NCI-H748 (cell line): Measurements from ENCODE around the gene ZFAND2A.
"Not testable (repeated sequence)": the region's sequence is repeated elsewhere in the genome, so short reads cannot be mapped to it uniquely, and the experiment has no call there.

ENCODE experiments used
- DNase-seq: peaks from one replicate; lab custom pipeline; 2025; ENCODE audit not compliant: unreplicated experiment; lab: John Stamatoyannopoulos, UW

ZFAND2A gene

DNA sequence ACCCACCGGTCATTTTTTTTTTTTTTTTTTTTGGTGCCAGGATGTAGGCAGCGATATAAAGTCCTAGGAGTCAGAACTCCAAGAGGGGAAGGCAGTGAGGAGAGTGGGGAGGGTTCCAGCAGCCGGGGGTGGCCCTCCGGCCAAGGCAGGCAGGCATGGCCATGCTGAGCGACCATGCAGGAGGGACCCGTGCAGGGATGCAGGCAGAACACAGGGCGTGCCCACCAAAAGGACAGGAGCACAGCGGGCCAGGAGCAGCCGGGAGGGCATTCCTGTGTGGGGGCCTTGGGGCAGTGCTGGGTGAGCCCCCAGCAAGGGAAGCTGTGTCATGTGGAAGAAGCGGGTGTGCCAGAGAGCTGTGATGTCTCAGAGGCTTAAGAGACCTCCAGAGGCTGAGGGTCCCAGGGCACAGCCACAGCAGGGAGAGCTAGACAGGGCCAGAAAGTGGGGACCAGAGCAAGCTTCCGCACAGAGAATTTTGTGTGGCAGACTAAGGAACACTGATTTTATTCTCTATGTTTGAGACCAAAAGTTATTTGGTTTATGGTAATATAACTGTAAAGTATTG is 5.7 kb downstream of the ZFAND2A start:
- DNase-seq: no peak

DNA sequence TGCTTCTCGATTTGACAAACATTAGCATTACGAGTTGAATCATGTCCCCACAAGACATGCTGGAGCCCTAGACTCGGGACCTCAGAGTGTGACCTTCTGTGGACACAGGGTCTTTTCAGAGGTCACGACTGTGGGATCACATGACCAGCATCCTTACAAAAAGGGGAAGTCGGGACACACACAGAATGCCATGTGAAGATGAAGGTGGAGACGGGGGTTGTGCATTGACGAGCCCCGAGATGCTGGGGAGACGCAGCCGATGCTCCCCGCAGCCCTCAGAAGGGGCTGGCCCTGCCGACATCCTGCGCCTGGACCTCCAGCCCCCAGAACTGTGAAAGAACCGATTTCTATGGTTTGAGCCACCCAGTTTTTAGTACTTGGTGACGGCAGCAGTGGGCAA is 7.5 kb downstream of the ZFAND2A start:
- no peak for DNase-seq

GRCh38 chr7:1151653-1152425 is 8.2 kb downstream of the ZFAND2A start:
- no peak for DNase-seq

DNA sequence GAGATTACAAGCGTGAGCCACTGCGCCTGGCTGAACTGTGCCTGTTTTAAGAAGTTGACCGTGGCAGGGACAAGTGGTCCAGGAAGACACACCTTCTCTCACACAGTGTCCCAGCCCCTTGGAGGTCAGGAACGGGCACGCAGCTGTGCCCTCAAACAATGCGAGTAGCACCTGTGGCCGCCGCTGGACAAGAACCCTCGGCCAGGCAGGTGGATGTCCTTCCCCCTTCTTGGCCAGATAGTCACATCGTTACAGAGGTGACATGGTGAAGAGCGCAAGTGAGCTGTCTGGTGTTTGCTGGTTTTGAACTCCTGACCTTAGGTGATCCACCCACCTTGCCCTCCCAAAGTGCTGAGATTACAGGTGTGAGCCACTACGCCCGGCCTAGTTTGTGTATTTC is 8.8 kb downstream of the ZFAND2A start:
- DNase-seq: no peak

- no peak for DNase-seq
Measured at GRCh38 chr7:1150400-1151002, 9.5 kb downstream of the ZFAND2A start.

DNA sequence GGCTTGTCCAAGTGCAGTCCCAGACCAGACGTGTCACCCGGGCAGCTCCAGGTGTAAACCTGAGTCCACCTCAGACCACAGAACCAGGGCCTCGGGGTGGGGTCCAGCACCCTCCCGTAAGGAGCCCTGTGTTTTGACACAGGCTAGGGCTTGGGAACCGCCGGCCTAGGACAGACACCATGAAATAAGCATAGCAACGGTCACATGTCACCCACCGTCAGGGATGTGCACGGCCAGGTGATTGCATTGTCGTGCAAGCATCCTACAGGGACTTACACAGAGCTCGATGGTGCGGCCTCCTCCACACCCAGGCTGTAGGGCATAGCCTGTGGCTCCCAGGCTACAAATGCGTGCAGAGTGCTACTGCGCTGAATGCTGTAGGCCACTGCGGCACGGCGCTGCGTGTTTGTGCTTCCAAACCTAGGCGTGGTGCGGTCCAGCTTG is 10.6 kb downstream of the ZFAND2A start:
- no peak for DNase-seq

GRCh38 chr7:1147873-1148272 is 12.1 kb downstream of the ZFAND2A start:
- DNase-seq: not testable (repeated sequence)

DNA sequence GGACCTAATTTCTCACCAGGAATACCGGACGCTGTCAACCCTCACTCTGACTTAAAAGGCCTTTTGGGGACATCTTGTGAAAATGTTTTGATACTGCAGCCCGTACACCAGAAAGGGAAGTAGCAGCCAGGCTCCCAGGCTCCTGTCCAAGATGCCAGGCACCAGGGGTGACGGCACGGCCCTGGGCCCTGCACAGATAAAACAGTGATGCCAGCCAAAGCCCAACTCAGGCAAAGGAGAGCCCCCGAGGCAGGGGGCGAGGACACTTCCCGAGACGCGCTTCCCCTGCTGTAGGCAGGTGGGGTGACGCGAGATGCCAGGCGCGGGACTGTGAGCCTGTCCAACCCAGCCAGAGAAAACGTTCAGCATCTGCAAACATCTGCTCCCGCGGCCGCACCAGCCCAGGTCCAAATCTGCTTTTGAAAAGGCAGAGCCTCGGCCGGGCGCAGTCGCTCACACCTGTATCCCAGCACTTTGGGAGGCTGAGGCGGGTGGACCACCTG is 15.7 kb downstream of the ZFAND2A start:
- peak; percentile 26 for DNase-seq

- DNase-seq: not testable (repeated sequence)
Measured at GRCh38 chr7:1143031-1143430, 17.0 kb downstream of the ZFAND2A start.

DNA sequence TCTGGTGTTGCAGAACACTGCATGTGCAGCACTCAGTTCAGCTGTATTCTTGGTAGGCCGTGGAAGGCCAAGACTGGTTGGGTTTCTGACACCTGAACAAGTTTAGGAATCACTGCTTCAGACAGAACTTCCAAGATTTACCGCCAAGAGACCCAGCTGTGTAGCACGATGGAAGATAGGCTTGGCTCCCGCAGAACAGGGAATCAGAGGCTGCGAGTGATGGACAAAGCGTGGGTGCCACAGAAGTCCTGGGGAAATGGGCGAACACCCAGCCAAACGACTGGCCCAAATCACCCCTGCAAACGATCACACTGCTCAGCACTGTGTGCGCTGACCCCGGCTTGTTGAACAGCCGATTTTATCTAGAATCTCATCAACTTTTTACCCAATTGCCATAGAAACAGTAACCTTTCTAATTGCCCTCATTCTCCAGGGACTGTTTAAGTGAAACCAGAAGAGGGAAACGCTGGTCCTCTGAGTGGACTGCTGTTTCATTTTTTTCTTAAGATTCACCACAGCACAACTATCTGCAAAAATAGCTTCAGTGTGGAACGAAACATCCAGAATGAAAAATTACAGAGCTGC is 17.9 kb downstream of the ZFAND2A start:
- no peak for DNase-seq

- DNase-seq: no peak
Measured at GRCh38 chr7:1141651-1142050, 18.3 kb downstream of the ZFAND2A start.

DNA sequence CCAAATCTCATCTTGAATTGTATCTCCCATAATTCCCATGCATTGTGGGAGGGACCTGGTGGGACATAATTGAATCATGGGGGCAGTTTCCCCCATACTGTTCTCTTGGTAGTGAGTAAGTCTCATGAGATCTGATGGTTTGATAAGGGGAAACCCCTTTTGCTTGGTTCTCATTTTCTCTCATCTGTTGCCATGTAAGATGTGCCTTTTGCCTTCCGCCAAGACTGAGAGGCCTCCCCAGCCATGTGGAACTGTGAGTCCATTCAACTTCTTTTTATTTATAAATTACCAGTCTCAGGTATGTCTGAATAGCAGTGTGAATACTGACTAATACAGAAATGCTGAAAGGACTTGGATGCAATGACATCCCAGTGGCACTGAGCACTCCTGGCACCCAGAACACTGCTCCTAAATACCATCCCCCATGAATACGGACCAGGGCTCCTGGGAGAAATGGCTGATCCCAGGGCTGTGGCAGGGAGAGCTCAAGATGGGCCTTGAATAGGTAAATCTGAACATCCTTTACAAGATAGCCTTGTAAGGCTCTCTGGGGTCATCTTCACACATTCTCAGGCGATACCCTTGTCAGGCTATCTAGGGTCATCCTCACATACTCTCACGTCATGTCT is 19.4 kb downstream of the ZFAND2A start:
- DNase-seq: no peak

GRCh38 chr7:1137517-1138167 is 22.4 kb downstream of the ZFAND2A start:
- peak; percentile 79 for DNase-seq

DNA sequence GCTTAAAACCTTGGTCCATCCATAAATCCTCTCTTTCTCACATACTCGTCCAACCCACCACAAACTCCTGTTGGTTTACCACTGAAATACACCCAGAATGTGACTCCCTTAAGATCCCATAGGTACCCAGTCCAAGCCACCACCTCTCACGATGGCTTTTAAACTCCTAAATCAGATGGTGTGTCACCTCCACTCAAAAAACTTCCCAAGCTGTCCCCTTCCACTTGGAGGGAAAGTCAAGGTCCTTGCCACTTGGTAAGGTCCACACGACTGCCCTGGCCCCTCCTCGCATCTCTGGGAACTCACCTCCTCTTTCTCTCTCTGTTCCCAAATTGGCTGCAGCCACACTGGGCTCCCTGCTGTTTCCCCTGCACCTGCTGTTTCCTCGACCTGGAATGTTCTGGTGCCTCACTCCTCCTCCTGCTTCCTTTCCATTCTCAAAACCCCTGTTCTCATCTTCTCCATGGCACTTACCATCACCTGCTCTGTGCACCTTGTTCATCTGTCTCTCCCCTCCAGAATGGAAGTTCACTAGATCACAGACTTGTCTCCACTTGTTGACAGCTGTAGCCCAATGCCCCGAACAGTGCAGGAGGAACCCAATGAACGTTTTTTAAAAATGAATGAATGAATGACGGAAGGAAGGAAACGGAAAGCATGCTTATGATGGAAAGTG is 23.0 kb downstream of the ZFAND2A start:
- DNase-seq: peak; percentile 68

DNA sequence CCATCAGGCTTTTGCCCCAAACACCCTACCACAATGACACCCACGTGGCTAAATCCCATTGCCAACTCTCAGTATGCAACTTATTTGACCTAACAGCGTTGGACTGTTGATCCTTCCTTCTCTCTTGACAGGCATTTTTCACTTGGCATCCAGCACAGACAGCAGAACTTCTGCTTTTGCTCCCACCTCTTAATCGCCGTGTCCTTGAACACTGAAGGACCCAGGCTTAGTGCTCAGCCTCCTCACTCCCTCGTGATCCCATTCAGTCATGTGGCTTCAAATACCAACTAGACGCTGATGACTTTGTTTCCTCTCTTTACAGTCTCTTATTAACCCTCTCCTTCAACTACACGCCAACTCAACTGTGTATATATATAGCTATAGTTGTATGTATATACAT is 25.0 kb downstream of the ZFAND2A start:
- no peak for DNase-seq

GRCh38 chr7:1131471-1132265 is 28.3 kb downstream of the ZFAND2A start:
- peak; percentile 8 for DNase-seq

GRCh38 chr7:1130021-1130990 is 29.7 kb downstream of the ZFAND2A start:
- no peak for DNase-seq

GRCh38 chr7:1129431-1129830 is 30.6 kb downstream of the ZFAND2A start:
- DNase-seq: no peak
